ENCODE measurements around the gene RAP2A. TPM values are rescaled to one million over a fixed set of nuclear protein-coding genes. Genes with fewer than 3 reads are reported as not detected.

Gene RAP2A
- total RNA-seq, 1 experiment from 2014 or later: 32.1 TPM

DNA sequence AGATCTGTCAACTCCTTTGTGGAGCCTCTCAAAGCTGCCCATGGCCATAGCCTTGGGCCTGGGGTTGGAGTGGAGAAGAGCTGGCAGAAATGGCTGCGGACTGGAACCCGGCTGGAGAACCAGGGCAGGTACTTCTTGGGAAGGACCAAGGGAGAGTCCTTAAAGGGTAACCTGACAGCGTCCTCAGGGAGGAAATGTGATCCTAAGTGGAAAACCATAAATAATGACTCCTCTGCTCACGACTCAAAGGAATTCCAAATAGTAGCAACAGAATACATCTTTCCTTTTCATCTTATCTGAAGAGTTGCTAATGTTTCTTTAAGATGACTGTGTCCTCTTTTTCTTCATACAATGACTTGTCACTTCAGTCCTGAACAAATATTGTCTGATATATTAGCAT lies 41.0 kb downstream of the RAP2A start:
- H3K4me2 ChIP-seq (ENCODE audit: insufficient read depth, insufficient read length, low read length): no peak overlapping the region
- H3K4ac ChIP-seq (ENCODE audit: low read depth, low read length): no peak overlapping the region
- H4K8ac ChIP-seq (replicated peaks; ENCODE audit: insufficient read length, low read depth, low read length): no peak overlapping the region
- peaks cover 2% of the 10 kb centered on the region; the same call in 1 of the 2 replicates for H3K4me1 ChIP-seq (ENCODE audit: insufficient read depth, low read length)
- no peaks in the 10 kb centered on the region for H3K79me2 ChIP-seq (ENCODE audit: insufficient read depth, low read length)
- no peak overlapping the region for H3K9ac ChIP-seq (ENCODE audit: extremely low read depth, insufficient read length, low read length)
- no peaks in the 10 kb centered on the region for H3K23me2 ChIP-seq (ENCODE audit: insufficient read length, low read depth, low read length, poor library complexity, severe bottlenecking)
- WGBS (ENCODE audit: extremely low coverage, insufficient read length, low lambda C conversion rate): no CpG with 5 or more reads among the region's 4 CpGs
- H3K4me1 Mint-ChIP-seq: peaks cover 11 to 18% of the 10 kb centered on the region in 2 experiments
- H3K27ac Mint-ChIP-seq: peak overlapping the region in 1 of 3 experiments; percentile 16; a peak in 1 of 7 replicates
- H3K79me1 ChIP-seq (ENCODE audit: insufficient read depth, low read depth, low read length, poor library complexity, severe bottlenecking): no peaks in the 10 kb centered on the region
- H4K5ac ChIP-seq (ENCODE audit: insufficient read length, low read depth, low read length): no peak overlapping the region
- H3K4me3 Mint-ChIP-seq: no peak overlapping the region
- no peak overlapping the region for H3K27ac ChIP-seq (ENCODE audit: insufficient read length, low read depth, low read length)
- no peak overlapping the region for H2BK120ac ChIP-seq (ENCODE audit: low read depth, low read length, poor library complexity, severe bottlenecking)
- H2BK20ac ChIP-seq (ENCODE audit: low read depth, low read length, poor library complexity, severe bottlenecking): no peak overlapping the region
- H2BK5ac ChIP-seq (ENCODE audit: insufficient read length, low read length): no peak overlapping the region
- no peak overlapping the region for H2BK15ac ChIP-seq (ENCODE audit: low read depth, low read length)
- no peaks in the 10 kb centered on the region for H3K36me3 Mint-ChIP-seq (ENCODE audit: insufficient read depth in 1 of 3, low read depth in 3 of 3)
- H3K23ac ChIP-seq (ENCODE audit: insufficient read length, low read depth, low read length): no peak overlapping the region
- H3K14ac ChIP-seq (ENCODE audit: insufficient read depth, low read length): no peak overlapping the region
- no peak overlapping the region for H3T11ph ChIP-seq (ENCODE audit: low read length)
- DNase-seq: no peak
- H2AK5ac ChIP-seq (ENCODE audit: insufficient read length, low read length): no peak overlapping the region
- no peak overlapping the region for H2AFZ ChIP-seq (ENCODE audit: low read length)
- no peak overlapping the region for H4K91ac ChIP-seq (ENCODE audit: insufficient read length, low read depth, low read length)
- H3K9me3 ChIP-seq (ENCODE audit: control insufficient read depth, low read depth, low read length): no peaks in the 10 kb centered on the region
- TF ChIP-seq, protein P1, sequence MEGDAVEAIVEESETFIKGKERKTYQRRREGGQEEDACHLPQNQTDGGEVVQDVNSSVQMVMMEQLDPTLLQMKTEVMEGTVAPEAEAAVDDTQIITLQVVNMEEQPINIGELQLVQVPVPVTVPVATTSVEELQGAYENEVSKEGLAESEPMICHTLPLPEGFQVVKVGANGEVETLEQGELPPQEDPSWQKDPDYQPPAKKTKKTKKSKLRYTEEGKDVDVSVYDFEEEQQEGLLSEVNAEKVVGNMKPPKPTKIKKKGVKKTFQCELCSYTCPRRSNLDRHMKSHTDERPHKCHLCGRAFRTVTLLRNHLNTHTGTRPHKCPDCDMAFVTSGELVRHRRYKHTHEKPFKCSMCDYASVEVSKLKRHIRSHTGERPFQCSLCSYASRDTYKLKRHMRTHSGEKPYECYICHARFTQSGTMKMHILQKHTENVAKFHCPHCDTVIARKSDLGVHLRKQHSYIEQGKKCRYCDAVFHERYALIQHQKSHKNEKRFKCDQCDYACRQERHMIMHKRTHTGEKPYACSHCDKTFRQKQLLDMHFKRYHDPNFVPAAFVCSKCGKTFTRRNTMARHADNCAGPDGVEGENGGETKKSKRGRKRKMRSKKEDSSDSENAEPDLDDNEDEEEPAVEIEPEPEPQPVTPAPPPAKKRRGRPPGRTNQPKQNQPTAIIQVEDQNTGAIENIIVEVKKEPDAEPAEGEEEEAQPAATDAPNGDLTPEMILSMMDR (conservative IDR thresholded peaks at IDR 0.05): no peak
- H2BK12ac ChIP-seq (ENCODE audit: insufficient read length, low read depth, low read length): no peak overlapping the region
- H3K27me3 Mint-ChIP-seq (ENCODE audit: low read depth): no peaks in the 10 kb centered on the region
- no peak overlapping the region for H3K56ac ChIP-seq (ENCODE audit: insufficient read length, low read depth, low read length)
- no peaks in the 10 kb centered on the region for H3K9me3 Mint-ChIP-seq
- H3K18ac ChIP-seq (ENCODE audit: insufficient read length, low read depth, low read length): no peak overlapping the region
- no peaks in the 10 kb centered on the region for H4K20me1 ChIP-seq (ENCODE audit: control insufficient read depth, insufficient read depth, insufficient read length)
- no peaks in the 10 kb centered on the region for H3K27me3 ChIP-seq (ENCODE audit: insufficient read depth, low read length)
